ENCODE measurements around the gene ANGPTL5. TPM values are rescaled to one million over a fixed set of nuclear protein-coding genes. Genes with fewer than 3 reads are reported as not detected.

ANGPTL5 gene
- total RNA-seq, 1 donor from 2014 or later, result 0.23 TPM

GRCh38 chr11:101872171-101872882 is 44.0 kb downstream of the ANGPTL5 start:
- H3K4me3 ChIP-seq, result no peak overlapping the region
- intact Hi-C loops (cut with DNase I), result no loop called here
- DNase-seq, result no peak
- ATAC-seq, result no peak
- TF ChIP-seq CTCF (IDR thresholded peaks at IDR 0.05), result no peak
- H3K27me3 ChIP-seq, result no peaks in the 10 kb centered on the region
- H3K4me1 ChIP-seq, result no peaks in the 10 kb centered on the region
- no peak overlapping the region for H3K27ac ChIP-seq
- no peaks in the 10 kb centered on the region for H3K36me3 ChIP-seq
- no peaks in the 10 kb centered on the region for H3K9me3 ChIP-seq

- no peaks in the 10 kb centered on the region for H3K36me3 ChIP-seq
- DNase-seq (no peak), ATAC-seq (no peak)
- no peak for TF ChIP-seq CTCF (IDR thresholded peaks at IDR 0.05)
- H3K4me1 ChIP-seq, result no peaks in the 10 kb centered on the region
- intact Hi-C loops (cut with DNase I), result no loop called here
- no peak overlapping the region for H3K27ac ChIP-seq
- H3K9me3 ChIP-seq, result no peaks in the 10 kb centered on the region
- no peak overlapping the region for H3K4me3 ChIP-seq
- no peaks in the 10 kb centered on the region for H3K27me3 ChIP-seq
Measured at GRCh38 chr11:101870510-101870909, 45.8 kb downstream of the ANGPTL5 start.

GRCh38 chr11:101867951-101868350 is 48.4 kb downstream of the ANGPTL5 start:
- Histone ChIP-seq H3K4me3 (no peak overlapping the region), H3K27ac (no peak overlapping the region), H3K4me1 (no peaks in the 10 kb centered on the region), H3K36me3 (no peaks in the 10 kb centered on the region), H3K27me3 (no peaks in the 10 kb centered on the region), H3K9me3 (no peaks in the 10 kb centered on the region)
- intact Hi-C loops (cut with DNase I), result no loop called here
- DNase-seq, result no peak
- no peak for TF ChIP-seq CTCF (IDR thresholded peaks at IDR 0.05)
- ATAC-seq, result no peak

- Histone ChIP-seq H3K36me3 (no peaks in the 10 kb centered on the region), H3K4me1 (no peaks in the 10 kb centered on the region), H3K27ac (no peak overlapping the region), H3K4me3 (no peak overlapping the region), H3K9me3 (no peaks in the 10 kb centered on the region), H3K27me3 (no peaks in the 10 kb centered on the region)
- intact Hi-C loops (cut with DNase I), result no loop called here
- no peak for TF ChIP-seq CTCF (IDR thresholded peaks at IDR 0.05)
- ATAC-seq, result no peak
- no peak for DNase-seq
Measured at GRCh38 chr11:101866619-101867491, 49.5 kb downstream of the ANGPTL5 start.

- Histone ChIP-seq H3K9me3 (no peaks in the 10 kb centered on the region), H3K27ac (no peak overlapping the region), H3K4me1 (no peaks in the 10 kb centered on the region), H3K4me3 (no peak overlapping the region), H3K36me3 (no peaks in the 10 kb centered on the region), H3K27me3 (no peaks in the 10 kb centered on the region)
- TF ChIP-seq CTCF (IDR thresholded peaks at IDR 0.05), result no peak
- DNase-seq (no peak), ATAC-seq (no peak)
- intact Hi-C loops (cut with DNase I), result no loop called here
Measured at GRCh38 chr11:101864098-101864497, 52.2 kb downstream of the ANGPTL5 start.

All from upper lobe of right lung (tissue), 1 donor.